ENCODE results near the gene CADPS2. TPM values are rescaled to one million over a fixed set of nuclear protein-coding genes. Genes with fewer than 3 reads are reported as not detected.

The CADPS2 gene
- total and polyA plus RNA-seq, 2 donors (not counting 1 experiment from before 2014, with no cell fraction given) = not detected

DNA sequence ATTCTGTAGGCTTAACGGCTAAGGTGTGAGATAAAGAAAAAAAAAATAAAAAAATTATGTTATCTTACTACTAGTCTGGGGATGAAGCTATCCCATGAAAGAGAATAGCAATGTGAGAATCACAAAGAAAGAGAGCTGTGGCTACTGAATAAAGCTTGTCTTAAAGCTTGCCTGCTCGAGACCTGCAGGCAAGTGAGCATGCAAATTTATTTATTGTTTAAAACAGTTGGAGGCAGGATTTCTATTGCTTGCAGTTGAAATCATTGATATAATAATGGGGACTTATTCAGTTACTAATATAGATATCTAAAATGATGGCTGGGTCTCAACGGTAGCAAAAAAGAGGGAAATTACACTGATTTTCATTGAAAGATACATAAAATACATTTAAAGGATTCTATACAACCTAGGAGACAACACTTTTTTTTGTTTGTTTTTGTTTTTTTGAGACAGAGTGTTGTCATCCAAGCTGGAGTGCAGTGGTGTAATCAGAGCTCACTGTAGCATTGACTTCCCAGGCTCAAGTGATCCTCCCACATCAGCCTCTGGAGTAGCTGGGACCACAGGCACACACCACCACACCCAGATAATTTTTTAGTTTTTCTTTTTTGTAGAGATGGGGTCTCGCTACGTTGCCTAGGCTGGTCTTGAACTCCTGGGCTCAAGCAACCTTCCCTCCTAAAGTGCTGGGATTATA, 437.2 kb downstream of the CADPS2 start:
- Histone ChIP-seq H3K9me3 (ENCODE audit: control extremely low read depth in 1 of 3, control insufficient read depth in 2 of 3, insufficient read depth in 1 of 3, low read length in 2 of 3) (no peaks in the 10 kb centered on the region), H3K27ac (ENCODE audit: low read length in 2 of 2) (no peak overlapping the region), H3K4me2 (replicated peaks; ENCODE audit: low read depth, low read length, poor library complexity, severe bottlenecking) (no peak overlapping the region), H3K4me1 (ENCODE audit: control insufficient read depth in 2 of 2, insufficient read depth in 2 of 2, low read length in 2 of 2) (no peaks in the 10 kb centered on the region), H3K4me3 (ENCODE audit: control extremely low read depth in 1 of 5, extremely low read depth in 1 of 5, insufficient read depth in 1 of 5, low read depth in 2 of 5, low read length in 4 of 5) (no peak overlapping the region), H3K27me3 (replicated peaks in 1 of 4; ENCODE audit: control extremely low read depth in 1 of 4, control insufficient read depth in 3 of 4, insufficient read depth in 4 of 4, low read length in 3 of 4) (no peaks in the 10 kb centered on the region), H2AFZ (ENCODE audit: insufficient read depth, low read depth, low read length, poor library complexity, severe bottlenecking) (no peak overlapping the region), H3K9ac (ENCODE audit: low read length) (no peak overlapping the region), H4K20me1 (ENCODE audit: control insufficient read depth, insufficient read depth, low read length, poor library complexity, severe bottlenecking) (no peaks in the 10 kb centered on the region), H3K36me3 (replicated peaks in 1 of 2; ENCODE audit: control extremely low read depth in 1 of 2, control insufficient read depth in 1 of 2, extremely low read depth in 1 of 2, insufficient read depth in 2 of 2, low read length in 1 of 2) (no peaks in the 10 kb centered on the region), H3K79me2 (ENCODE audit: control insufficient read depth, insufficient read depth, low read length) (no peaks in the 10 kb centered on the region)
- Mint-ChIP-seq H3K4me1 (no peaks in the 10 kb centered on the region), H3K27ac (no peak overlapping the region), H3K9me3 (ENCODE audit: insufficient read depth) (no peaks in the 10 kb centered on the region), H3K4me3 (no peak overlapping the region), H3K27me3 (no peaks in the 10 kb centered on the region)
- intact Hi-C loops (cut with micrococcal nuclease) = no loop called here
- ChIA-PET CTCF (no interaction called here), POLR2A (no interaction called here)
- 80% methylated on average over 1 of the region's 5 CpGs for WGBS (ENCODE audit: insufficient coverage)
- no peak for ATAC-seq (ENCODE audit: low read depth)
- TF ChIP-seq EZH2 (IDR thresholded peaks at IDR 0.05; ENCODE audit: borderline replicate concordance, insufficient read depth, low read depth, low read length, poor library complexity, severe bottlenecking) = no peak
- TF ChIP-seq, protein P1, sequence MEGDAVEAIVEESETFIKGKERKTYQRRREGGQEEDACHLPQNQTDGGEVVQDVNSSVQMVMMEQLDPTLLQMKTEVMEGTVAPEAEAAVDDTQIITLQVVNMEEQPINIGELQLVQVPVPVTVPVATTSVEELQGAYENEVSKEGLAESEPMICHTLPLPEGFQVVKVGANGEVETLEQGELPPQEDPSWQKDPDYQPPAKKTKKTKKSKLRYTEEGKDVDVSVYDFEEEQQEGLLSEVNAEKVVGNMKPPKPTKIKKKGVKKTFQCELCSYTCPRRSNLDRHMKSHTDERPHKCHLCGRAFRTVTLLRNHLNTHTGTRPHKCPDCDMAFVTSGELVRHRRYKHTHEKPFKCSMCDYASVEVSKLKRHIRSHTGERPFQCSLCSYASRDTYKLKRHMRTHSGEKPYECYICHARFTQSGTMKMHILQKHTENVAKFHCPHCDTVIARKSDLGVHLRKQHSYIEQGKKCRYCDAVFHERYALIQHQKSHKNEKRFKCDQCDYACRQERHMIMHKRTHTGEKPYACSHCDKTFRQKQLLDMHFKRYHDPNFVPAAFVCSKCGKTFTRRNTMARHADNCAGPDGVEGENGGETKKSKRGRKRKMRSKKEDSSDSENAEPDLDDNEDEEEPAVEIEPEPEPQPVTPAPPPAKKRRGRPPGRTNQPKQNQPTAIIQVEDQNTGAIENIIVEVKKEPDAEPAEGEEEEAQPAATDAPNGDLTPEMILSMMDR (IDR thresholded peaks at IDR 0.05) = no peak
- no peak for DNase-seq

DNA sequence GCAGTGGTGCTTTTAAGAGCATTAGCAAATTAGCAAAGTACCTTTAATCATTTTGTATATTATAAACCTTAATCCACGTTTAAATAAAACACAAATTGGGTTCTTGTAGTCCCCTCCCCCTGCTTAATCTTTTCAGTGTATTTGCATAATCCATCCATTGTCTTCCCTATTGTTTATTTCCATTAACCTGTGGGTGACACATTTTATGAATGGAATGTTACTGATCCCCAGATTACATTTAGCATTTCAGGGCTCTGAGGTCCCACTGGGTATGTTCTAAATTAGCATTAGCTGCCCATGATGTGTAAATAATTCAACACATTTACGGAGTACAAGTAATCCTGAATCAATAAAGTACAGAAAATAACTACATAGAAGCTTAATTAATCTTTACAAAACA, 443.3 kb downstream of the CADPS2 start:
- DNase-seq (no peak), ATAC-seq (ENCODE audit: low read depth) (no peak)
- H3K79me2 ChIP-seq (ENCODE audit: control insufficient read depth, insufficient read depth, low read length) = no peaks in the 10 kb centered on the region
- intact Hi-C loops (cut with micrococcal nuclease) = no loop called here
- no peak overlapping the region for H2AFZ ChIP-seq (ENCODE audit: insufficient read depth, low read depth, low read length, poor library complexity, severe bottlenecking)
- Mint-ChIP-seq H3K9me3 (ENCODE audit: insufficient read depth) (no peaks in the 10 kb centered on the region), H3K4me1 (no peaks in the 10 kb centered on the region), H3K27ac (no peak overlapping the region), H3K27me3 (no peaks in the 10 kb centered on the region), H3K4me3 (no peak overlapping the region)
- POLR2A ChIA-PET = no interaction called here
- H3K9ac ChIP-seq (ENCODE audit: low read length) = no peak overlapping the region
- no peak overlapping the region for H3K4me3 ChIP-seq (ENCODE audit: control extremely low read depth in 1 of 5, extremely low read depth in 1 of 5, insufficient read depth in 1 of 5, low read depth in 2 of 5, low read length in 4 of 5)
- WGBS (ENCODE audit: insufficient coverage) = no CpG with 5 or more reads among the region's 2 CpGs
- H3K27me3 ChIP-seq (replicated peaks in 1 of 4; ENCODE audit: control extremely low read depth in 1 of 4, control insufficient read depth in 3 of 4, insufficient read depth in 4 of 4, low read length in 3 of 4) = no peaks in the 10 kb centered on the region
- no peaks in the 10 kb centered on the region for H4K20me1 ChIP-seq (ENCODE audit: control insufficient read depth, insufficient read depth, low read length, poor library complexity, severe bottlenecking)
- CTCF ChIA-PET = no interaction called here
- TF ChIP-seq, protein P1 (IDR thresholded peaks at IDR 0.05) = no peak
- TF ChIP-seq EZH2 (IDR thresholded peaks at IDR 0.05; ENCODE audit: borderline replicate concordance, insufficient read depth, low read depth, low read length, poor library complexity, severe bottlenecking) = no peak
- H3K4me1 ChIP-seq (ENCODE audit: control insufficient read depth in 2 of 2, insufficient read depth in 2 of 2, low read length in 2 of 2) = no peaks in the 10 kb centered on the region
- no peaks in the 10 kb centered on the region for H3K36me3 ChIP-seq (replicated peaks in 1 of 2; ENCODE audit: control extremely low read depth in 1 of 2, control insufficient read depth in 1 of 2, extremely low read depth in 1 of 2, insufficient read depth in 2 of 2, low read length in 1 of 2)
- no peak overlapping the region for H3K27ac ChIP-seq (ENCODE audit: low read length in 2 of 2)
- no peaks in the 10 kb centered on the region for H3K9me3 ChIP-seq (ENCODE audit: control extremely low read depth in 1 of 3, control insufficient read depth in 2 of 3, insufficient read depth in 1 of 3, low read length in 2 of 3)
- no peak overlapping the region for H3K4me2 ChIP-seq (replicated peaks; ENCODE audit: low read depth, low read length, poor library complexity, severe bottlenecking)
